ENCODE measurements around the gene SYNPO2. TPM values are rescaled to one million over a fixed set of nuclear protein-coding genes. Genes with fewer than 3 reads are reported as not detected.

SYNPO2 gene
- polyA plus RNA-seq, 1 donor (not counting 4 experiments of a cell fraction or from before 2014, with no cell fraction given): 0.34 TPM

DNA sequence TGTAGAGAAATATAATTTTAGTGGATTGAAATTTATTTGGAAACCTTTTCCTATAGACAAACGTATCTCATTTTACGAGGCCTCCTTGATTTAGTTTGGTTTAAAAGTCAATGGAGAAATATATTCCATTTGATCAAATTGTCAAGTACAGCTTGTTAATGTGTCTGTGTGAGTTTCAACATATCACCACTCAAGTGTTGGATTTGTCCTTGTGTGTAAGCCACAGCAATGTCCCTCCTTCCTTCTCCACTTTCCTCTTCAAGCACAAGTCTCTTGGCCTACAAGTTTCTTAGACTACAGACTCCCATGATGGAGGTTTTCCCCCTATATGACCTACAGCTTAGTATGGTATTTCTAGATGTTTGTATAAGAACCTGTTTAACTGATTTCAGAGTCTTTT lies 104.7 kb downstream of the SYNPO2 start:
- H3K27ac ChIP-seq (ENCODE audit: control insufficient read depth, insufficient read depth, low read length): no peak overlapping the region
- dilution Hi-C loops (cut with MboI; ENCODE audit: extremely low pct_ligation_motif_present, low sequenced_read_pairs): loop anchor here (25.0 kb wide), 1 partner anchor 244 kb away; no protein-coding TSS in a partner anchor

GRCh38 chr4:118994030-118994429 lies 105.4 kb downstream of the SYNPO2 start:
- Histone ChIP-seq H3K79me2 (ENCODE audit: control insufficient read depth, insufficient read depth, low read length) (no peaks in the 10 kb centered on the region), H3K9ac (ENCODE audit: control insufficient read depth, extremely low read depth, insufficient read depth, low read length) (no peak overlapping the region), H3K27ac (ENCODE audit: control insufficient read depth, insufficient read depth, low read length) (no peak overlapping the region), H3K9me1 (ENCODE audit: control insufficient read depth, extremely low read depth, insufficient read depth, low read length) (no peaks in the 10 kb centered on the region), H2AFZ (ENCODE audit: control insufficient read depth, low read length) (no peak overlapping the region), H3K27me3 (ENCODE audit: control insufficient read depth, extremely low read depth, insufficient read depth, low read length) (no peaks in the 10 kb centered on the region), H3K36me3 (ENCODE audit: control insufficient read depth in 2 of 2, extremely low read depth in 1 of 2, insufficient read depth in 2 of 2, low read length in 2 of 2) (no peaks in the 10 kb centered on the region), H3K9me3 (ENCODE audit: control insufficient read depth, low read depth, low read length) (no peaks in the 10 kb centered on the region), H3K4me2 (ENCODE audit: control insufficient read depth, extremely low read depth, insufficient read depth, low read depth, low read length) (no peak overlapping the region), H3K4me3 (ENCODE audit: control insufficient read depth in 2 of 3, extremely low read depth in 1 of 3, insufficient read depth in 2 of 3, low read depth in 1 of 3, low read length in 3 of 3) (no peak overlapping the region), H3K4me1 (ENCODE audit: control insufficient read depth, extremely low read depth, insufficient read depth, low read length) (peaks cover 9% of the 10 kb centered on the region), H4K20me1 (ENCODE audit: control insufficient read depth, extremely low read depth, insufficient read depth, low read length) (no peaks in the 10 kb centered on the region)
- dilution Hi-C loops (cut with MboI; ENCODE audit: extremely low pct_ligation_motif_present, low sequenced_read_pairs): loop anchor here (25.0 kb wide), 1 partner anchor 243 kb away; no protein-coding TSS in a partner anchor
- FAIRE-seq: no peak
- TF ChIP-seq, protein P1, sequence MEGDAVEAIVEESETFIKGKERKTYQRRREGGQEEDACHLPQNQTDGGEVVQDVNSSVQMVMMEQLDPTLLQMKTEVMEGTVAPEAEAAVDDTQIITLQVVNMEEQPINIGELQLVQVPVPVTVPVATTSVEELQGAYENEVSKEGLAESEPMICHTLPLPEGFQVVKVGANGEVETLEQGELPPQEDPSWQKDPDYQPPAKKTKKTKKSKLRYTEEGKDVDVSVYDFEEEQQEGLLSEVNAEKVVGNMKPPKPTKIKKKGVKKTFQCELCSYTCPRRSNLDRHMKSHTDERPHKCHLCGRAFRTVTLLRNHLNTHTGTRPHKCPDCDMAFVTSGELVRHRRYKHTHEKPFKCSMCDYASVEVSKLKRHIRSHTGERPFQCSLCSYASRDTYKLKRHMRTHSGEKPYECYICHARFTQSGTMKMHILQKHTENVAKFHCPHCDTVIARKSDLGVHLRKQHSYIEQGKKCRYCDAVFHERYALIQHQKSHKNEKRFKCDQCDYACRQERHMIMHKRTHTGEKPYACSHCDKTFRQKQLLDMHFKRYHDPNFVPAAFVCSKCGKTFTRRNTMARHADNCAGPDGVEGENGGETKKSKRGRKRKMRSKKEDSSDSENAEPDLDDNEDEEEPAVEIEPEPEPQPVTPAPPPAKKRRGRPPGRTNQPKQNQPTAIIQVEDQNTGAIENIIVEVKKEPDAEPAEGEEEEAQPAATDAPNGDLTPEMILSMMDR (optimal IDR thresholded peaks at IDR 0.05 in 1 of 3, IDR thresholded peaks at IDR 0.05 in 1 of 3, conservative IDR thresholded peaks at IDR 0.05 in 1 of 3; ENCODE audit: extremely low read depth in 1 of 3, insufficient read depth in 2 of 3, low read length in 3 of 3): no peak
- no peak for TF ChIP-seq EZH2 (IDR thresholded peaks at IDR 0.05; ENCODE audit: low read length)
- DNase-seq (ENCODE audit: low read depth, low spot score): no peak

More for the DNA sequence above, 104.7 kb downstream of the SYNPO2 start:
- FAIRE-seq: no peak
- TF ChIP-seq, protein P1 (optimal IDR thresholded peaks at IDR 0.05 in 1 of 3, IDR thresholded peaks at IDR 0.05 in 1 of 3, conservative IDR thresholded peaks at IDR 0.05 in 1 of 3; ENCODE audit: extremely low read depth in 1 of 3, insufficient read depth in 2 of 3, low read length in 3 of 3): no peak
- TF ChIP-seq EZH2 (IDR thresholded peaks at IDR 0.05; ENCODE audit: low read length): no peak
- Histone ChIP-seq H3K9me3 (ENCODE audit: control insufficient read depth, low read depth, low read length) (no peaks in the 10 kb centered on the region), H2AFZ (ENCODE audit: control insufficient read depth, low read length) (no peak overlapping the region), H4K20me1 (ENCODE audit: control insufficient read depth, extremely low read depth, insufficient read depth, low read length) (no peaks in the 10 kb centered on the region), H3K4me2 (ENCODE audit: control insufficient read depth, extremely low read depth, insufficient read depth, low read depth, low read length) (no peak overlapping the region), H3K27me3 (ENCODE audit: control insufficient read depth, extremely low read depth, insufficient read depth, low read length) (no peaks in the 10 kb centered on the region), H3K36me3 (ENCODE audit: control insufficient read depth in 2 of 2, extremely low read depth in 1 of 2, insufficient read depth in 2 of 2, low read length in 2 of 2) (no peaks in the 10 kb centered on the region), H3K9ac (ENCODE audit: control insufficient read depth, extremely low read depth, insufficient read depth, low read length) (no peak overlapping the region), H3K4me1 (ENCODE audit: control insufficient read depth, extremely low read depth, insufficient read depth, low read length) (peaks cover 16% of the 10 kb centered on the region), H3K4me3 (ENCODE audit: control insufficient read depth in 2 of 3, extremely low read depth in 1 of 3, insufficient read depth in 2 of 3, low read depth in 1 of 3, low read length in 3 of 3) (no peak overlapping the region), H3K9me1 (ENCODE audit: control insufficient read depth, extremely low read depth, insufficient read depth, low read length) (no peaks in the 10 kb centered on the region), H3K79me2 (ENCODE audit: control insufficient read depth, insufficient read depth, low read length) (no peaks in the 10 kb centered on the region)
- DNase-seq (ENCODE audit: low read depth, low spot score): no peak
